SK-N-SH (cell line): Measurements from ENCODE around the gene RPS6KA5. TPM values are rescaled to one million over a fixed set of nuclear protein-coding genes. Genes with fewer than 3 reads are reported as not detected.

Experiments
- CTCF ChIA-PET: fragments of 300-600, 350-600 bp; formaldehyde crosslinking; extraction: SDS; loops from one replicate; lab custom pipeline; 2021; lab: Yijun Ruan, JAX
- POLR2A ChIA-PET: fragments of 350-600 bp; sonication (Branson Sonifier 250); formaldehyde crosslinking; extraction: SDS; loops from one replicate; lab custom pipeline; 2020; ENCODE audit warnings: antibody characterized with exemption, inconsistent platforms; lab: Yijun Ruan, JAX
- DNase-seq: peaks from one replicate; pipeline ENCODE4 v3.0.0; 2012
- H2AFZ ChIP-seq: fragments of 200-600 bp; sonication (generic); 2 replicates; pipeline ENCODE4 v1.8.1; 2016; ENCODE audit warnings: antibody characterized with exemption, mild to moderate bottlenecking, low read depth
- H3F3A ChIP-seq: fragments of 200-600 bp; sonication (generic); replicated peaks from 2 replicates; pipeline ENCODE3; 2016; ENCODE audit warnings: antibody characterized with exemption, mild to moderate bottlenecking; ENCODE audit not compliant: insufficient read depth
- H3K27ac ChIP-seq, 2 experiments: fragments of 200-500 bp in 1 of 2; fragments of 200-600 bp in 1 of 2; sonication (Bioruptor generic) in 1 of 2; sonication (generic), shearing (Covaris generic) in 1 of 2; 2 replicates each; pipeline versions ENCODE4 v1.5.1 to v1.6.1; 2014 to 2016; ENCODE audit warnings: low read depth in 2 of 2, inconsistent platforms in 1 of 2, low read length in 1 of 2, mild to moderate bottlenecking in 1 of 2, mixed read lengths in 1 of 2
- H3K27me3 ChIP-seq: fragments of 200-600 bp; sonication (generic), shearing (Covaris generic); 2 replicates; pipeline ENCODE4 v1.6.1; 2016; ENCODE audit warnings: mixed run types; ENCODE audit not compliant: insufficient read depth
- H3K36me3 ChIP-seq, 2 experiments: fragments of 200-500 bp in 1 of 2; fragments of 200-600 bp in 1 of 2; sonication (Bioruptor generic) in 1 of 2; sonication (generic) in 1 of 2; replicated peaks in 1 of 2; 2 replicates each; pipeline versions ENCODE3 to v1.5.1; 2014 to 2016; ENCODE audit warnings: low read length in 1 of 2, mild to moderate bottlenecking in 1 of 2; ENCODE audit not compliant: insufficient read depth in 2 of 2, control insufficient read depth in 1 of 2
- H3K4me1 ChIP-seq, 2 experiments: fragments of 200-500 bp in 1 of 2; fragments of 200-600 bp in 1 of 2; sonication (Bioruptor generic) in 1 of 2; sonication (generic), shearing (Covaris generic) in 1 of 2; 2 replicates each; pipeline versions ENCODE4 v1.5.1 to v1.6.1; 2014 to 2016; ENCODE audit warnings: low read depth in 1 of 2, low read length in 1 of 2, mixed run types in 1 of 2; ENCODE audit not compliant: insufficient read depth in 2 of 2, control insufficient read depth in 1 of 2
- H3K4me2 ChIP-seq: fragments of 200-600 bp; sonication (generic), shearing (Covaris generic); 2 replicates; pipeline ENCODE4 v1.6.1; 2017; ENCODE audit warnings: mixed run types
- H3K4me3 ChIP-seq, 2 experiments: fragments of 200-500 bp in 1 of 2; fragments of 200-600 bp in 1 of 2; sonication (Bioruptor generic) in 1 of 2; sonication (generic), shearing (Covaris generic) in 1 of 2; 2 replicates each; pipeline versions ENCODE4 v1.5.1 to v1.8.1; 2014 to 2016; ENCODE audit warnings: low read depth in 2 of 2, inconsistent platforms in 1 of 2, low read length in 1 of 2, mild to moderate bottlenecking in 1 of 2, mixed read lengths in 1 of 2, moderate library complexity in 1 of 2
- H3K79me2 ChIP-seq: fragments of 200-600 bp; sonication (generic); 2 replicates; pipeline ENCODE4 v1.8.1; 2017; ENCODE audit warnings: mild to moderate bottlenecking; ENCODE audit not compliant: insufficient read depth
- H3K9ac ChIP-seq: fragments of 200-600 bp; sonication (generic); 2 replicates; pipeline ENCODE4 v1.6.1; 2017; ENCODE audit warnings: mixed run types
- H3K9me2 ChIP-seq: fragments of 200-600 bp; sonication (generic); 2 replicates; pipeline ENCODE4 v1.6.1; 2017; ENCODE audit warnings: mixed run types
- H3K9me3 ChIP-seq: fragments of 200-600 bp; sonication (generic); 2 replicates; pipeline ENCODE4 v1.6.1; 2017; ENCODE audit warnings: mixed run types, mild to moderate bottlenecking, moderate library complexity
- H4K20me1 ChIP-seq: fragments of 200-600 bp; sonication (generic); 2 replicates; pipeline ENCODE4 v1.6.1; 2017; ENCODE audit warnings: mild to moderate bottlenecking, mixed run types; ENCODE audit not compliant: insufficient read depth
- EP300 ChIP-seq, 2 experiments: IDR thresholded peaks; 2 replicates each; pipeline versions ENCODE4 v1.4.0 to v1.6.1; 2012; ENCODE audit warnings: borderline replicate concordance in 1 of 2, low read depth in 1 of 2, low read length in 1 of 2
- FOXM1 ChIP-seq: IDR thresholded peaks from 2 replicates; pipeline ENCODE4 v1.4.0; 2012; ENCODE audit warnings: low read depth, mild to moderate bottlenecking
- GATA2 ChIP-seq: sonication (generic); formaldehyde crosslinking; IDR thresholded peaks from 2 replicates; pipeline ENCODE4 v1.5.0; 2020; ENCODE audit warnings: mild to moderate bottlenecking, missing genetic modification reagents
- JUND ChIP-seq: IDR thresholded peaks from 2 replicates; pipeline ENCODE4 v1.4.0; 2012
- NRF1 ChIP-seq: IDR thresholded peaks from 2 replicates; pipeline ENCODE4 v1.6.1; 2012; ENCODE audit warnings: low read depth, mild to moderate bottlenecking, low read length
- RFX5 ChIP-seq: IDR thresholded peaks from 2 replicates; pipeline ENCODE4 v1.6.1; 2012; ENCODE audit warnings: mild to moderate bottlenecking, improper control_type of control experiment, low read length
- USF1 ChIP-seq: IDR thresholded peaks from 2 replicates; pipeline ENCODE4 v1.4.0; 2012; ENCODE audit warnings: low read depth, borderline replicate concordance
- YY1 ChIP-seq: IDR thresholded peaks from 2 replicates; pipeline ENCODE4 v1.4.0; 2012; ENCODE audit warnings: low read depth, mild to moderate bottlenecking
- ZBTB33 ChIP-seq: IDR thresholded peaks from 2 replicates; pipeline ENCODE4 v1.4.0; 2012; ENCODE audit warnings: low read depth, borderline replicate concordance
- WGBS: methylation state at CpG from one replicate; pipeline ENCODE4 v1.1.6; 2017; ENCODE audit warnings: low lambda C conversion rate; 5-methylcytosine and 5-hydroxymethylcytosine counted together
- polyA plus RNA-seq, 3 experiments: library from polyadenylated mRNA; depleted of rRNA; stranded (reverse); fragments of >200 nt; gene quantifications; 2 replicates each; pipeline ENCODE4 v1.2.3, GENCODE V29; 2012
- TF ChIP-seq, protein P1 (sequence below): IDR thresholded peaks from 2 replicates; pipeline ENCODE4; 2012
- TF ChIP-seq, protein P2 (sequence below): fragments of 200-600 bp; sonication (generic); IDR thresholded peaks from 2 replicates; pipeline ENCODE4 v1.6.1; 2017; ENCODE audit warnings: antibody characterized with exemption, mild to moderate bottlenecking, moderate library complexity
- TF ChIP-seq, protein P3 (sequence below): fragments of 150-350 bp; IDR thresholded peaks from 2 replicates; pipeline ENCODE4 v1.6.1; 2016; ENCODE audit warnings: mild to moderate bottlenecking, low read depth, low read length

RPS6KA5 gene
- polyA plus RNA-seq, 1 of the 3 experiments (the other 2 are of a cell fraction), result 0.67 TPM

- no peak for TF ChIP-seq GATA2
- TF ChIP-seq, protein P1, sequence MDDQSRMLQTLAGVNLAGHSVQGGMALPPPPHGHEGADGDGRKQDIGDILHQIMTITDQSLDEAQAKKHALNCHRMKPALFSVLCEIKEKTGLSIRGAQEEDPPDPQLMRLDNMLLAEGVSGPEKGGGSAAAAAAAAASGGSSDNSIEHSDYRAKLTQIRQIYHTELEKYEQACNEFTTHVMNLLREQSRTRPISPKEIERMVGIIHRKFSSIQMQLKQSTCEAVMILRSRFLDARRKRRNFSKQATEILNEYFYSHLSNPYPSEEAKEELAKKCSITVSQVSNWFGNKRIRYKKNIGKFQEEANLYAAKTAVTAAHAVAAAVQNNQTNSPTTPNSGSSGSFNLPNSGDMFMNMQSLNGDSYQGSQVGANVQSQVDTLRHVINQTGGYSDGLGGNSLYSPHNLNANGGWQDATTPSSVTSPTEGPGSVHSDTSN, result no peak
- TF ChIP-seq FOXM1, result no peak
- TF ChIP-seq, protein P2, sequence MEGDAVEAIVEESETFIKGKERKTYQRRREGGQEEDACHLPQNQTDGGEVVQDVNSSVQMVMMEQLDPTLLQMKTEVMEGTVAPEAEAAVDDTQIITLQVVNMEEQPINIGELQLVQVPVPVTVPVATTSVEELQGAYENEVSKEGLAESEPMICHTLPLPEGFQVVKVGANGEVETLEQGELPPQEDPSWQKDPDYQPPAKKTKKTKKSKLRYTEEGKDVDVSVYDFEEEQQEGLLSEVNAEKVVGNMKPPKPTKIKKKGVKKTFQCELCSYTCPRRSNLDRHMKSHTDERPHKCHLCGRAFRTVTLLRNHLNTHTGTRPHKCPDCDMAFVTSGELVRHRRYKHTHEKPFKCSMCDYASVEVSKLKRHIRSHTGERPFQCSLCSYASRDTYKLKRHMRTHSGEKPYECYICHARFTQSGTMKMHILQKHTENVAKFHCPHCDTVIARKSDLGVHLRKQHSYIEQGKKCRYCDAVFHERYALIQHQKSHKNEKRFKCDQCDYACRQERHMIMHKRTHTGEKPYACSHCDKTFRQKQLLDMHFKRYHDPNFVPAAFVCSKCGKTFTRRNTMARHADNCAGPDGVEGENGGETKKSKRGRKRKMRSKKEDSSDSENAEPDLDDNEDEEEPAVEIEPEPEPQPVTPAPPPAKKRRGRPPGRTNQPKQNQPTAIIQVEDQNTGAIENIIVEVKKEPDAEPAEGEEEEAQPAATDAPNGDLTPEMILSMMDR, result no peak
Observed at GRCh38 chr14:90966493-90966892, 93.9 kb downstream of the RPS6KA5 start (continued).

GRCh38 chr14:90965765-90966164 lies 94.7 kb downstream of the RPS6KA5 start:
- Histone ChIP-seq H3K27me3 (no peaks in the 10 kb centered on the region), H3K4me3 (no peak overlapping the region), H3K9ac (no peak overlapping the region), H3K4me1 (no peaks in the 10 kb centered on the region; a peak in 1 of 4 replicates), H2AFZ (no peak overlapping the region), H3K27ac (no peak overlapping the region), H3F3A (no peaks in the 10 kb centered on the region), H3K79me2 (no peaks in the 10 kb centered on the region), H3K36me3 (no peaks in the 10 kb centered on the region), H3K9me2 (no peaks in the 10 kb centered on the region), H3K9me3 (no peaks in the 10 kb centered on the region), H4K20me1 (no peaks in the 10 kb centered on the region), H3K4me2 (no peak overlapping the region)
- WGBS, result 57% methylated on average over 3 of the region's 3 CpGs
- no peak for TF ChIP-seq NRF1
- no peak for TF ChIP-seq JUND
- no peak for TF ChIP-seq RFX5
- TF ChIP-seq, protein P3, sequence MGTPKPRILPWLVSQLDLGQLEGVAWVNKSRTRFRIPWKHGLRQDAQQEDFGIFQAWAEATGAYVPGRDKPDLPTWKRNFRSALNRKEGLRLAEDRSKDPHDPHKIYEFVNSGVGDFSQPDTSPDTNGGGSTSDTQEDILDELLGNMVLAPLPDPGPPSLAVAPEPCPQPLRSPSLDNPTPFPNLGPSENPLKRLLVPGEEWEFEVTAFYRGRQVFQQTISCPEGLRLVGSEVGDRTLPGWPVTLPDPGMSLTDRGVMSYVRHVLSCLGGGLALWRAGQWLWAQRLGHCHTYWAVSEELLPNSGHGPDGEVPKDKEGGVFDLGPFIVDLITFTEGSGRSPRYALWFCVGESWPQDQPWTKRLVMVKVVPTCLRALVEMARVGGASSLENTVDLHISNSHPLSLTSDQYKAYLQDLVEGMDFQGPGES, result no peak
- TF ChIP-seq USF1, result no peak
- no peak for TF ChIP-seq ZBTB33
- no peak for TF ChIP-seq EP300 (IDR thresholded peaks at IDR 0.05; ENCODE audit: borderline replicate concordance in 1 of 2, low read depth in 1 of 2, low read length in 1 of 2)
- TF ChIP-seq YY1, result no peak
- POLR2A ChIA-PET, result no interaction called here
- DNase-seq, result no peak
- CTCF ChIA-PET, result no interaction called here
